CD4-positive, alpha-beta T cell (primary cell): ENCODE measurements around the gene NPPA. TPM values are rescaled to one million over a fixed set of nuclear protein-coding genes. Genes with fewer than 3 reads are reported as not detected.

ENCODE experiments used
- ATAC-seq: fragments of 200-7000 bp; cut with Tn5 transposase; one replicate; pipeline ENCODE4 v1.10.0; 2022; ENCODE audit warnings: mild to moderate bottlenecking; ENCODE audit not compliant: poor library complexity
- CTCF ChIA-PET: fragments of 350-600 bp; sonication (Branson Sonifier 250); formaldehyde crosslinking; loops from one replicate; lab custom pipeline; 2021; ENCODE audit warnings: antibody characterized with exemption, inconsistent platforms; lab: Charles Lee
- POLR2A ChIA-PET: fragments of 350-600 bp; sonication (Branson Sonifier 250); formaldehyde crosslinking; loops from one replicate; lab custom pipeline; 2021; ENCODE audit warnings: antibody characterized with exemption, inconsistent platforms; lab: Charles Lee
- DNase-seq, 14 experiments: peaks; one replicate each; pipeline ENCODE4 v3.0.0-alpha.2; 2013 to 2020; ENCODE audit warnings: mixed read lengths in 2 of 14
- H3K27ac ChIP-seq, 2 donors: one replicate each; pipeline versions ENCODE4 v1.5.1 to v1.7.0; 2013; ENCODE audit warnings: low read length in 2 of 2, low read depth in 1 of 2, mild to moderate bottlenecking in 1 of 2
- H3K27me3 ChIP-seq, 2 experiments: 1 replicate in 1 of 2; 2 replicates in 1 of 2; pipeline versions ENCODE4 v1.6.1 to v1.7.0; 2013; ENCODE audit warnings: low read length in 2 of 2, control low read depth in 1 of 2, mild to moderate bottlenecking in 1 of 2, moderate library complexity in 1 of 2; ENCODE audit not compliant: insufficient read depth in 2 of 2, control insufficient read depth in 1 of 2
- H3K36me3 ChIP-seq: one replicate; pipeline ENCODE4 v1.6.1; 2013; ENCODE audit warnings: low read length, control low read depth; ENCODE audit not compliant: insufficient read depth
- H3K4me1 ChIP-seq: one replicate; pipeline ENCODE4 v1.6.1; 2013; ENCODE audit warnings: low read length, control low read depth; ENCODE audit not compliant: insufficient read depth
- H3K4me3 ChIP-seq: one replicate; pipeline ENCODE4 v1.5.1; 2013; ENCODE audit warnings: mild to moderate bottlenecking, low read length, moderate library complexity
- H3K9me3 ChIP-seq, 2 experiments: 1 replicate in 1 of 2; 2 replicates in 1 of 2; pipeline versions ENCODE4 v1.6.1 to v1.7.0; 2013; ENCODE audit warnings: low read length in 2 of 2, mild to moderate bottlenecking in 2 of 2, control low read depth in 1 of 2, moderate library complexity in 1 of 2; ENCODE audit not compliant: control insufficient read depth in 1 of 2, insufficient read depth in 1 of 2
- H3K27ac Mint-ChIP-seq: one replicate; pipeline ENCODE4 v1.8.0; 2020; ENCODE audit warnings: mixed read lengths
- H3K27me3 Mint-ChIP-seq: one replicate; pipeline ENCODE4 v1.8.0; 2021; ENCODE audit warnings: mixed read lengths
- H3K36me3 Mint-ChIP-seq: one replicate; pipeline ENCODE4 v1.8.0; 2021; ENCODE audit warnings: low read depth, mixed read lengths
- H3K4me1 Mint-ChIP-seq: one replicate; pipeline ENCODE4 v1.8.0; 2021; ENCODE audit warnings: low read depth, mixed read lengths
- H3K4me3 Mint-ChIP-seq: one replicate; pipeline ENCODE4 v1.8.0; 2020; ENCODE audit warnings: mild to moderate bottlenecking, mixed read lengths
- H3K9me3 Mint-ChIP-seq: one replicate; pipeline ENCODE4 v1.8.0; 2020; ENCODE audit warnings: mixed read lengths
- intact Hi-C, 2 experiments: fragments of 100-400 bp; cut with DNase I in 1 of 2; cut with micrococcal nuclease in 1 of 2; formaldehyde crosslinking; loops; one replicate each; pipeline versions ENCODE4 v1.15.1 to v1.9.0; 2023 to 2025; cut with DNase I, micrococcal nuclease
- total RNA-seq, 174 experiments: library from RNA in 2 of 174; stranded (reverse) in 2 of 174; gene quantifications; one replicate each; pipeline ENCODE4 v1.2.3 and lab custom pipeline; 2021 to 2026
- TF ChIP-seq, protein P1 (sequence below): fragments of 200-600 bp; IDR thresholded peaks from one replicate; pipeline ENCODE4 v1.8.0; 2022; ENCODE audit warnings: antibody characterized with exemption, mild to moderate bottlenecking

Gene NPPA
- total RNA-seq, 2 experiments from 2014 or later, result not detected

- H3K4me1 Mint-ChIP-seq, result no peaks in the 10 kb centered on the region
- no peak overlapping the region for H3K27ac Mint-ChIP-seq
- TF ChIP-seq, protein P1, sequence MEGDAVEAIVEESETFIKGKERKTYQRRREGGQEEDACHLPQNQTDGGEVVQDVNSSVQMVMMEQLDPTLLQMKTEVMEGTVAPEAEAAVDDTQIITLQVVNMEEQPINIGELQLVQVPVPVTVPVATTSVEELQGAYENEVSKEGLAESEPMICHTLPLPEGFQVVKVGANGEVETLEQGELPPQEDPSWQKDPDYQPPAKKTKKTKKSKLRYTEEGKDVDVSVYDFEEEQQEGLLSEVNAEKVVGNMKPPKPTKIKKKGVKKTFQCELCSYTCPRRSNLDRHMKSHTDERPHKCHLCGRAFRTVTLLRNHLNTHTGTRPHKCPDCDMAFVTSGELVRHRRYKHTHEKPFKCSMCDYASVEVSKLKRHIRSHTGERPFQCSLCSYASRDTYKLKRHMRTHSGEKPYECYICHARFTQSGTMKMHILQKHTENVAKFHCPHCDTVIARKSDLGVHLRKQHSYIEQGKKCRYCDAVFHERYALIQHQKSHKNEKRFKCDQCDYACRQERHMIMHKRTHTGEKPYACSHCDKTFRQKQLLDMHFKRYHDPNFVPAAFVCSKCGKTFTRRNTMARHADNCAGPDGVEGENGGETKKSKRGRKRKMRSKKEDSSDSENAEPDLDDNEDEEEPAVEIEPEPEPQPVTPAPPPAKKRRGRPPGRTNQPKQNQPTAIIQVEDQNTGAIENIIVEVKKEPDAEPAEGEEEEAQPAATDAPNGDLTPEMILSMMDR, result no peak
- no peak overlapping the region for H3K4me3 Mint-ChIP-seq
- H3K27me3 Mint-ChIP-seq, result peaks cover 14% of the 10 kb centered on the region
- peaks cover 2% of the 10 kb centered on the region in 2 experiments for H3K27me3 ChIP-seq
- H3K36me3 ChIP-seq, result no peaks in the 10 kb centered on the region
- H3K9me3 Mint-ChIP-seq, result no peaks in the 10 kb centered on the region
- H3K4me1 ChIP-seq, result no peaks in the 10 kb centered on the region
- no peak for DNase-seq
- no peaks in the 10 kb centered on the region for H3K36me3 Mint-ChIP-seq
- CTCF ChIA-PET, result no interaction called here
- no peak for ATAC-seq
- POLR2A ChIA-PET, result no interaction called here
- H3K4me3 ChIP-seq, result no peak overlapping the region
- peaks cover 0 to 12% of the 10 kb centered on the region in 2 experiments for H3K9me3 ChIP-seq
- intact Hi-C loops, result no loop called here
- no peak overlapping the region for H3K27ac ChIP-seq
These were observed 32.6 kb upstream of the NPPA start for GRCh38 chr1:11880181-11880575.

DNA sequence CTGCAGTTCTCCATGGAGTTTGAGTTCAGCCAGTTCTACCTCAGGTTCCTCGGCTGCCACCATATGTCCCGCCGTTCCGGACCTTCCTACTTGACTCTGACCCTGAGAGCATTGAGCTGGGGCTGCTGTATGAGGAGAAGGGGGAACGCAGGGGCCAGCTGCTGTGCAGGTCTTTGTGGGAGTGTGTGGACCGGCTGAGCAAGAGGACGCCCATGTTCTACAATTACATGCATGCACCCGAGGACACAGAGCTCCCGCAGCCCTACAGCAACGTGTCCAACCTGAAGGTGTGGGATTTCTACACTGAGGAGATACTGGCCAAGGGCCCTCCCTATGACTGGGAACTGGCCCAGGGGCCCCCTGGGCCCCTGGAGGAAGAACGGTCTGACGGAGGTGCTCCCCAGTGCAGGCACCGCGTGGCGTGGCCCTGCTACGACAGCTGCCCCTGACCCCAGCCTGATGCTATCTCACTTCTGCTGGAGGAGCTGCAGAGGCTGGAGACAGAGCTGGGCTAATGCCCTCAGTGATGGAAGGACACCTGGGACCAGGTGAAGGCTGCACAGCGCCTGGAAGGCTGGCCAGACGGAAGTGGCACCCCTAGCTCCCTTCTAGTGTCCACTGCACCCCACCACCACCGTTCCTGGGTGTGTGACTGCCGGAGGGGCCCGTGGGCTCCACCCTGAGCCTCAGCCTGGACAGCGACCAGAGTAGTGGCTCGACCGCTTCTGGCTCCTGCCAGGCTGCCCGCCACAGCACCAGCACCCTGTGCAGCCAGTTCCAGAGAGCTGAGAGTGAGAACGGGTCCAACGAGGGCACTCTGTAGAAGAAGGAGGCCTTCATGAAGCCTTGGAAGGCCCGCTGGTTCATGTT lies 32.0 kb upstream of the NPPA start:
- Histone ChIP-seq H3K36me3 (no peaks in the 10 kb centered on the region), H3K4me1 (no peaks in the 10 kb centered on the region), H3K4me3 (no peak overlapping the region), H3K9me3 (peaks cover 0 to 12% of the 10 kb centered on the region in 2 experiments), H3K27me3 (peaks cover 2 to 4% of the 10 kb centered on the region in 2 experiments), H3K27ac (no peak overlapping the region)
- Mint-ChIP-seq H3K4me1 (no peaks in the 10 kb centered on the region), H3K27ac (no peak overlapping the region), H3K36me3 (no peaks in the 10 kb centered on the region), H3K9me3 (no peaks in the 10 kb centered on the region), H3K4me3 (no peak overlapping the region), H3K27me3 (peaks cover 14% of the 10 kb centered on the region)
- no peak for DNase-seq
- TF ChIP-seq, protein P1, result no peak
- CTCF ChIA-PET, result no interaction called here
- POLR2A ChIA-PET, result no interaction called here
- ATAC-seq, result no peak
- intact Hi-C loops, result no loop called here

- H3K27ac Mint-ChIP-seq, result no peak overlapping the region
- Histone ChIP-seq H3K27ac (no peak overlapping the region), H3K27me3 (peaks cover 4% of the 10 kb centered on the region in 2 experiments), H3K4me3 (no peak overlapping the region), H3K9me3 (peaks cover 0 to 12% of the 10 kb centered on the region in 2 experiments), H3K36me3 (no peaks in the 10 kb centered on the region), H3K4me1 (no peaks in the 10 kb centered on the region)
- H3K9me3 Mint-ChIP-seq, result no peaks in the 10 kb centered on the region
- DNase-seq, result no peak
- TF ChIP-seq, protein P1, result no peak
- H3K27me3 Mint-ChIP-seq, result peaks cover 16% of the 10 kb centered on the region
- ChIA-PET POLR2A (no interaction called here), CTCF (no interaction called here)
- no peaks in the 10 kb centered on the region for H3K4me1 Mint-ChIP-seq
- intact Hi-C loops, result no loop called here
- H3K4me3 Mint-ChIP-seq, result no peak overlapping the region
- no peaks in the 10 kb centered on the region for H3K36me3 Mint-ChIP-seq
- no peak for ATAC-seq
These were observed 31.3 kb upstream of the NPPA start for GRCh38 chr1:11878891-11879190.
